Prostate gland (tissue), 2 donors: ENCODE results near the gene RNF167.

Experiments used
- CTCF ChIP-seq, 4 experiments: fragments of 200-600 bp in 2 of 4; fragments of 450-650 bp in 2 of 4; sonication (generic) in 2 of 4; IDR thresholded peaks; 1 replicate in 3 of 4; 2 replicates in 1 of 4; pipeline ENCODE4 v1.5.1; 2016 to 2019; ENCODE audit warnings: antibody characterized with exemption in 4 of 4, mild to moderate bottlenecking in 2 of 4, moderate library complexity in 2 of 4
- POLR2A ChIP-seq: fragments of 450-650 bp; IDR thresholded peaks from one replicate; pipeline ENCODE4 v1.6.1; 2016; ENCODE audit warnings: antibody characterized with exemption, mild to moderate bottlenecking

DNA sequence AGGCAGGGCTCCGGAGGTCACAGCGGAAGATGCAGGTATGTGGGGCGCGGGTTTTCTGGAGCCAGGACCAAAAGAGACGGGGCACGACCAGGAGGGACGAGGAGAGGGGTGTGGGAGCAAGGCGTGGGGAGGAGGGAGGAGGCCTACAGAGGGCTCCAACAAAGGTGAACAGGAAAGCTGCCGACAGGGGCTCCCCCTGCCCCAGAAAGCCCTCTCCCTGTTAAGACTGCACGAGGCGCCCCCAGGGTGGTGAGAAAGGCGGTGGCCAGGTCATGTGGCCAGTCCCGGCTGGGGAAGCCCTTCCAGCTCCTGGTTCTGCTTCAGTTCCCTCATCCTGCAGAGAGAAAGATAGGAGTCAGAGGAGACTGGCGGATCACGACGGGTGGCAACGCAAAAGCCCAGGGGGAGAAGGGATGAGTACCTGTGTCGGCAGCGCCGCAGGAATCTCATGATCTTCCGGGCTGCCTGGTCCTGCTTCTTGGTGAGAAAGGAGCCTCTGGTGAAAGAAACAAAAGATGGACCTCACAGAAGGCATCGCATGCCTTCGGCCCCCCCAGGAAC, 28.5 kb downstream of the RNF167 start:
- TF ChIP-seq CTCF (IDR thresholded peaks at IDR 0.05) (no peak), POLR2A (no peak)
